Epidermal melanocyte (primary cell): Measurements from ENCODE around the gene ZDHHC1.

Experiments used
- DNase-seq: peaks from one replicate; pipeline ENCODE4 v3.0.0; 2011; ENCODE audit warnings: low spot score; ENCODE audit not compliant: insufficient read length

ZDHHC1 gene

DNA sequence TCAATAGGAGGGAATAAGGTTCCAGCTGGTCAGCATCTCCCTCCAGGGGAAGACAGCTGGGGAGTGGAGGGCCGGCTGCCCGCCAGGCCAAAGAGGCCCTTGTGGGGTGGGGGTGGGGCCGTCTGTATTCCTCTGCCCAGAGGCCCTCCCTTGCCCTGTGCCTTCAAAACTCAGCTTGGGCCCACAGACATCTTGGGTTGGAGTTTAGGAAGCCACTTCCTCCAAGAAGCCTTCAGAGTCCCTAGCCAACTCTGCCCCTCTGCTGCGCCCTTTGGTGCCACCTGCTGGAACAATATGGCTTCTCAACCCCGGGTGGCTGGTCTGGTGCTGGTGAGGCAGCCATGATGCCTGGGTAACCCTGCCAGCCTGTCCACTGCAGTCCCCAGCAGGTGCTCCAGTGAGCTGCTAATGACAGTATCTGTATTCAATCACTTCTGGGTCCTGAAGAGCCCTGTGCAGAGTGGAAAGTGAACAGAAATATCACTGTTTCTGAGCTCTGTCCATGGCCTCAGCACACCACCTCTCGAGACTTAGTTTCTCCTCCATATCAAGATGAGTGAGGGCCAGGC is 31.3 kb upstream of the ZDHHC1 start:
- DNase-seq = peak; percentile 73

DNA sequence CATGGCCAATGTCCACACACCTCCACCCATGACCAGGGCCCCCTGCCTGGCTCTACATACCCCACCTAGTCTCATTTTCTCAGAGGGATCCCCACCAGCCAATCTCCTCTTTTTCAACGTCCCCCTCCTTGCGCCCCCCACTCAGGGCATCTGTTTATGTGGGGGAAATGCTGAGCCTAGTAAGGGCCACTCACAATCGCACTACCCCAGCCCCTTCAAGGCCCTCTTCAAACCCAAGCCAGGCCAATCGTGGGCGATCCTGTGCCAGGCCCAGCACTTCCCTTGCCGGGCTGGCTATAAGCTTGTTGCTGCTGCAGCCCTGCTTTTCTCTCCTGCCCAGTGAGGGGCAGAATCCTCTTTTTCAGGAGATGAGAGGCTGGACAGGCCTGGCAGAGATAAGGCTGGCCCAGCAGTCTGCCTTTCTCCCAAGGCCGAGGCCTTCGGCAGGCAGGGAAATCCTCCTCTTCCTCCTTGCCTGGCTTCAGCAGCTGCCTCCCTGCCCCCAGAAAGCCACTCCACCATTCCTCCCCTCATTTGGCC is 30.8 kb upstream of the ZDHHC1 start:
- no peak for DNase-seq

DNA sequence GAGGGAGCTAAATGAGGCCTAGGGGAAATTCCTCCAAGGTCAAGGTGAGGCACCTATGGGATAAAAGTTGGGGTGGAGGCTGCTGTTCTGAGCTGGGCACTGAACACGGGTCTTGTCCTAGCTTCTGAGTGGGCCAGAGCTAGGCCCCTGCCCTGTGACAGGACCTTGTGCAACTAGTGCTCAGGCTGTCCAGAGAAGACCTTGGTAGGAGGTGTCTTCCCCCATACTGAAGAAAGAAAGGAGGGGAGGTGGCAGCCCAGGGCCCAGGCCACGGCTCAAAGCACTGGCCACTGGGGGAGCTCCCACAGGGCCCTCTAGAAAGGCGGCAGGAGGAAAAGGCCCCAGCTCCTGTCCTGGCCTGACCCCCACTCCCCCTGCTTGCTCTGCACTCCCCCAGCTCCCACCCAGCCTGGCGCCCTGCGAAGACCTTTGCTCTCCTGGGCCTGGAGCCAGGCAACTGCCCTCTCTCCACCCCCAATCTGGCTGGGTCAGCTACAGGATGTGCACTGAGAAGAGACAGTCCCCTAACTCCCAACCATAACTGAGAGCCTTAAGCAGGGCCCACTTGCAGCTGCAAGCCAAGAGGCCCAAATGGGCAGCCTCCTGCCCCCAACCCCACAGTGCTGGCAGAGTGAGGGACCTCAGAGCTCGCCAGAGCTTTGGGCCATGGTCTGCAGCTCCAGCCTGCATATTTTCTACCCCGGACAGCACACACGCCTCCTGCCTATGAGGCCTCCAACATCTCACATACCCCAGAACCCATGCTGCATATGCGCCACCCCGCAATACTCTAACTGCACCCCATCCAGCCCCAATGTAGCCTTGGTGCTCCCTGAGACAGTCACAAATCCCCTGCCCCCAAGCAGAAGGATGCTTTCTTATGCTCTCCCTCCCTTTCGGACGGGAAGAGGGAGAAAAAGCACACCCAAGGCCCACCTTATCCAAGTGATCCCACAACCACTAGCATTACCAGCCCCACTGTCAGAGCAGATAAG is 29.9 kb upstream of the ZDHHC1 start:
- DNase-seq = no peak

DNA sequence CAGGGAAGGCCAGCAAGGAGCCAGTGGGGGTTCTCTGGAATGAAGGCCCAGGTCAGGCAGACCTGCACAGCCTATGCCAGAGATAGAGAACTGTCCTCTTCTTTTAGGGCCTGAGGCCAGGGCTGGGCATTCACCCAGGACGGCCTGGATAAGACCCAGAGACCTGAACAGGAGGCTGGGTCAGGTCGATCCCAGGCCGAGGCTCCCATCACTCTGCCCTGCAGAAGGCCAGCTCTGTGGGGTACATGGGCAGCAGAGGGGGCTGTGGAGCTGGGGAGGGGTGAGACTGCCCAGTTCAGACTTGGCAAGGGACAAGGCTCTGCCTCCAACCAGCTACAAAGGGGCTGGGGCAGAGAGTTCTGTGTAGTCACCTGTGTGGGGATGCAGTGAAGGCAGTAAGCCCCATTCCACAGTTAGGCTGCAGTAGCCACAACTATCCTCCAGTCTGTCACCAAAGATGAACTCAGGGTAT is 29.2 kb upstream of the ZDHHC1 start:
- no peak for DNase-seq

DNA sequence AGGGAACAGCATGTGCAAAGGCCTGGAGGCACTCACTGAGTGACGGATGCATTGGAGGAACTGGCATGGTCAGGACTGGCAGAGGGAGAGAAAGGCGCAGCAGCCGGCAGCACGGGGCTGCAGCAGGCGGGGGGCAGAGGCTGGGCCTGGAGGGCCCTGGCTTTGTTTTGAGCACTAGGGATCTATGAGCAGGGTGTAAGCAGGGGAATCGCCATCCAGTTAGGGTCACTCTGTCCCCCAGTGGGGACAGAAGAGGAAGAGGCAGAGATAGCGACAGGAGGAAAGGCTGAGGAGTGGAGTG is 28.8 kb upstream of the ZDHHC1 start:
- DNase-seq = no peak

DNA sequence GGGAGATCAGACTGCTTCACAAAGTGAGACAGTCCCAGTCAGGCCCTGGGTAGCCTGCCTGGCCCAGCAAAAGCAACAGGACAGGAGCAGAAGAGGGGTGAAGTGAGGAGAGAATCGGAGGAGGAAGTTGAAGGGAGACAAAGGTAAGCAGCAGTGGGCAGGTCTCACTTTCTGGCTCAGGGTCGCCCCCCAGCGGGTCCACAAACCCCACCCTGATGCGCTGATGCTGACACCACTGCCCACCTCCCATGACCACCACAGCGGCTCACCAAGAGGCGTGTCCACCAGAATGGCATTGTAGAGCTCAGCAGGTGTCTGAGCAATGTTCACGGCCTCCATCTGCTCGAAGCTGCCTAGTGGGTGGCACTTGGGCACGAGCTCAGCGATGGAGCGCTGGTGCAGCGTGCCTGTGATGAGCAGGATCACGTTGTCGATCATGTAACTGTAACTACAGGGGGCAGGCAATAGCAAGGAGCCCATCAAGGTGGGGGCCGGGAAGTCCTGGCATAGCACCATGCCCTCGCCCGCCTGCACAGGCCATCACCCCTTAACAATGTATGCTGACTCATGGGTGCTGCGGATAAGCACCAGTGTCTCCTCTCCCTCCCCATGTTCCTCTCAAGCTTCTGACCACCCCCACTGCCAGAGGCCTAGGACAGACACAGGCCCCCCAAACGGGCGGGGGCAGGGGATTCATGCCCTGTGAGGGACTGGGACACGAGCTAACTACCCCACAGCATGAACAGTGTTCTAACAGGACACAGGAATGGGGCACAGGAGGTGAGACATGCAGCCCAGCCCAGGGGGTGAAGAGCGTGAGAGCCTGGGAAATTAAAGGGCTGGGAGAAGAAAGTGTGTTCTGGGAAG is 28.2 kb upstream of the ZDHHC1 start:
- no peak for DNase-seq

DNA sequence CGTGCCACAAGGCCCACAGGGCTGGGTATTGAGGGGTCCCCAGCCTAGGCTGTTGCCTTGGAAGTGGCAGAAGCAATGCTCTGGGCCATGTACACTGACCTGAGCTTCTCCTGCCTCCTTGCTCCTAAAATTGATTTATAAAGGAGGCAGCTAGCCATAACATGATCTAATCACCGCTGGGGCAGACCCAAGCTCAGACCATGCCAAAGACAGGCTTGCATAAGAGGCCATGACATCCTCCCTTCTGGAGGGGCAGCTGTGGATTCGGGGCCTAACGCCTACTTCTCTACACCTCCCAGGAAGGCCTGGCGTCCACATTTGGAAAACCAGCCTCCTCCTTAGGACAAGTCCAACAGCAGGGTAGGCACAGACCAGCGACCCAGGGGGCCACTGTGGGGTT is 27.0 kb upstream of the ZDHHC1 start:
- no peak for DNase-seq

DNA sequence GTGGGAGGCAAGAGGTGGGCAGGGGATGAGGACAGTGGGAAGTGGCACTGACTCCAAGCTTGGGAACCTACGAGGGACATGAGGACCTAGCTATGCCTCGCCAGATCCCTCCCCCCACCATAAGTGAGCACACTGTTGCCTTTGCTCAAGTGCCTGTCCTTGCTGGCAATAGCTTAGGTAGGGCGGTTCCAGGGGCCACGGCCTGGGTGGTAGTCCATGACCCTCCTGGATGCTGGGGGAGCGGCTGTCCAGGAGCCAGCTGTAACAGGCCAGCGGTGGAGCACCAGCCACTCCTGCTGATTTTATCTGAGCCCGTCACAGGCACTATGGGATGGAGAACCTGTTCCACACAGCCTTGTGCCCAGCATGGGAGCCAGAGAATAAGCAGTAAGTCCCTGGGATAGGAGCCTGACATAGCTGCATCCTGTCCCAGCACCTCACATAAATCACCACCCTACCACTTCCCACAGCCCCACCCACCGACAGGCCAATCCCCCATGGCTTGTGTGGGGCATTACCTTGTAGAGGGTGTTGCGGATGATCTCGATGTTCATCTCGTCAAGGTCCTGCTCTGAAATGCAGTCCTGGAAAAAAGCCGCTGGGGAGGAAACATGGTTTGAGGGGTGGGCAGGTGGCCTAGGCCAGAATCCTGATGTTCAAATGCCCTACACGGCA is 26.4 kb upstream of the ZDHHC1 start:
- DNase-seq = no peak

DNA sequence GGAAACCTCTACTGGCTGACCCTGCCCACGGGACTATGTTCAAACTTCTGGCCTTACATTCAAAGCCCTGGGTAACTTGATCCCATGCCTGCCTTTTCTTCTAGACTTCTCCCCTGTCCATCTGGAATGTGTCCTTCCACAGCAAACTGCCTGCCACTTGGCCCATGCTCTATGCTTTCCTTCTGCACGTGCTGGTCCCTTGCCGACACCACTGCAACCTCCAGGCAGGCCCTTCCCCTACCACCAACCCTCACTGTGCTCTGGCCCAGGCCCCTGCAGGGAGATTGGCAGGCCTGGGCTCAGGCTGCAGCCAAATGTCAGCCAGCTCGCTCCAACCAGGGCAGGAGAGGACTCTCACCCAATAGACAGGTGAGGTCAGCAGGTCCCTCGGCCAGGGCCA is 25.6 kb upstream of the ZDHHC1 start:
- no peak for DNase-seq

DNA sequence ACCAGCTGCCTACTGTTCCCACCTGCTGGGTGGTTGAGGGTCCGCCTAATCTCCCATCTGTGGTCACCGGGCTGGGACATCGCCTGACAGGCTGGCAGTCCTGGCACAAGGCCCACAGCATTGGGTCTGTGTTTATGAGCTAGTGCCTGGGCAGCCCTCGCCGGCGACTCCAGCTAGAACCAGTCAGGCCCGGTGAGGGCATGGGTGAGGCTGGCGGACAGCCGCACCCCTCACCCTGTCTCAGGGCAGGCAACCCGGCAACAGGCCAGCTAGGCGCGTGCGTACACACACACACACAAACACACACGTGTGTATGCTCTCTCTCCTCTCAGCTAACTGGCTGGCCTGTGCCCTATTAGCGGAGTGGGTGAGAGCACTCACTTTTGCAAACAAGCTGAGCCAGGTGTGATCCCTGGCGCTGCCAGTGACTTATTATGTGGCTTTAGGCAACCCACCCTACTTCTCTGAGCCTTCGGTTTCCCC is 25.0 kb upstream of the ZDHHC1 start:
- DNase-seq = no peak

DNA sequence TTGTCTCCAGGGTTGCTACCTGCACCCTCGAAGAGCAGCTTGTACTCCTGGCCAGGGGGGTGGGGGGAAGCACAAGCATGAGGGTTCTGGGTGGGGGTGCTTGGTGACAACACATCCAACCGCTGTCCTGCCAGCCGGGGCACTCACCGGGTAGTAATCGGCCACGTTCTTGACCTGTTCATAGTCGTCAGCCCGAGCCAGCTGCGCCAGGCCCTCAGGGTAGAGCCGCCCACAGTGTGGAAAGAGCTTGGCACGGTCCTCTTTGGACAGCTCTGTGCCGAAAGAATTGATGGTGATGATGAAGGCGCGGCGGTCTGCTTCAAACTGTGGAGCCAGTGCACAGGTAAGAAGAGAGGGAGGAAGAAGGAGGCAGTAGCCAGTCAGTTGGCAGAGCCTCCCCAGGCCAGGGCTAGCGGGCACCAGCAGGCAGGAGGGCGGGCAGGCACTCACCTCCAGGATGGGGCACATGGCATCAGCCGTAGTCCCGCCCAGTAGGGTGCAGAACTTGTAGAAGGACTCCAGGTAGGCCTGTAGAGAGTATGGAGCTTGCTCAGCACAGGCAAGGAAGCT is 22.6 kb upstream of the ZDHHC1 start:
- no peak for DNase-seq

DNA sequence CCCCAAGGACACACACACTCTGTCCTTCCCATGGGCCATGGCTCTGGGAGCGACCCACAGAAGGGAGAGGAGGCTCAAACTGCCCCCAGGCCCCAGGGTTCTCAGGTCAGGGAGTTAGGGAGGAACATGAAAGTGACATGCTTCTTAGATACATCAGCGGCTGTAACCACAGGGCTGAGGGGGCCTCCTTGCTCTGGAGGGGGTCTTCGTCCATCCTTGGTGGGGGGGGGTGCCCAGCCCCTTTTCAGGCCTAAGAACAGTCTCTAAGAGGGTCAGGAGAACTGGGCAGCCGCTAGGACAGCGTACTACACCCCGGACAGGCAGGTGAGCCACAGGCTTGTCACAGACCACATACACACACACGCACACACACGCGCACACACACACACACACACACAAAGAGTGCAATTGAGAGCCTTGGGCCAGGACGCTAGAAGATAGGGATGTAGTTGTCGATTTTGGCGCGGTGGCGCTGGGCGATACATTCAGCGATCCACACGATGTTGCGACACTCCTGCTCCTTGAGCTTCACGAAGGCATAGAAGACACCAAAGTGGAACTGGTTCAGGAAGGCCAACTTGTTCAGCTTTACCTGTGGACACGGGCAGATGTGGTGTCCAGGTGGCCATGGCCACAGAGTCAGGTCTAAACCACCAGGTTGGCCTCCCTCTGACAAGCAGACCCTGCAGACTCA is 22.0 kb upstream of the ZDHHC1 start:
- no peak for DNase-seq

DNA sequence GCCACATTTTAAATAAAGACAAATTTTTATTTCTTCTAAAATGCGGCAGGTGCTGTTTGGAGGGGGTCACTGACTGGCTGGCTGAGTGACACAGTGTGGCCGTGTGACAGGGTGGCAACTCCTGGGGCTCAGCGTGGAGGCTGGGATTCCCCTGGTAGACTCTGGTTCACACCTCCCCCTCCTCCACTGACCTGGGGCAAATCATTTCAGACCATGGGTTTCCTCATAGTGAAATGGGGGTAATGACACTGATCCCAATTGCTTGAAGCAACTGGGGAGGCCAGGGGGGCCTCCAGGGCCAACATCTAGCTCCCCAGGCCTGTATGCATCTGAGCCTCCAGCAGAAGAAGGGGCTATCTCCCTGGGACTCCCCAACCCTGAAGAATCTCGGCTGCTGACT is 21.2 kb upstream of the ZDHHC1 start:
- DNase-seq = no peak

DNA sequence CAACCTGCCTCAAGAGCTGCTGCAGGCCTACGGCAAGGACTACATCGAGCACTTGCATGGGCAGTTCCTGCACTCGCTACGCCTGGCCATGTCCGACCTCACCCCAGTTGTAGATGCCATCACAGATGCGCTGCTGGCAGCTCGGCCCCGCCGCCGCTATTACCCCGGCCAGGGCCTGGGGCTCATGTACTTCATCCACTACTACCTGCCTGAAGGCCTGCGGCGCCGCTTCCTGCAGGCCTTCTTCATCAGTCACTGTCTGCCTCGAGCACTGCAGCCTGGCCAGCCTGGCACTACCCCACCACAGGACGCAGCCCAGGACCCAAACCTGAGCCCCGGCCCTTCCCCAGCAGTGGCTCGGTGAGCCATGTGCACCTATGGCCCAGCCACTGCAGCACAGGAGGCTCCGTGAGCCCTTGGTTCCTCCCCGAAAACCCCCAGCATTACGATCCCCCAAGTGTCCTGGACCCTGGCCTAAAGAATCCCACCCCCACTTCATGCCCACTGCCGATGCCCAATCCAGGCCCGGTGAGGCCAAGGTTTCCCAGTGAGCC is 20.4 kb upstream of the ZDHHC1 start:
- DNase-seq = no peak

DNA sequence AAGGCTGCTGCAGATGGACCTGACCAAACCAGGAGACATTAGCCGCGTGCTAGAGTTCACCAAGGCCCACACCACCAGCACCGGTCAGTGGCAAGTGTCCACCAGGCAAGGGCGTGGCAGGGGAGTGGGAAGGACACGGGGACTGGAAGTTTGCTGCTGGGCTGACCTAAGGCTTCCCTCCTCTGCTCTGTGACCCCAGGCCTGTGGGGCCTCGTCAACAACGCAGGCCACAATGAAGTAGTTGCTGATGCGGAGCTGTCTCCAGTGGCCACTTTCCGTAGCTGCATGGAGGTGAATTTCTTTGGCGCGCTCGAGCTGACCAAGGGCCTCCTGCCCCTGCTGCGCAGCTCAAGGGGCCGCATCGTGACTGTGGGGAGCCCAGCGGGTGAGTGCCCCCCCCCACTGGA is 19.5 kb upstream of the ZDHHC1 start:
- no peak for DNase-seq

DNA sequence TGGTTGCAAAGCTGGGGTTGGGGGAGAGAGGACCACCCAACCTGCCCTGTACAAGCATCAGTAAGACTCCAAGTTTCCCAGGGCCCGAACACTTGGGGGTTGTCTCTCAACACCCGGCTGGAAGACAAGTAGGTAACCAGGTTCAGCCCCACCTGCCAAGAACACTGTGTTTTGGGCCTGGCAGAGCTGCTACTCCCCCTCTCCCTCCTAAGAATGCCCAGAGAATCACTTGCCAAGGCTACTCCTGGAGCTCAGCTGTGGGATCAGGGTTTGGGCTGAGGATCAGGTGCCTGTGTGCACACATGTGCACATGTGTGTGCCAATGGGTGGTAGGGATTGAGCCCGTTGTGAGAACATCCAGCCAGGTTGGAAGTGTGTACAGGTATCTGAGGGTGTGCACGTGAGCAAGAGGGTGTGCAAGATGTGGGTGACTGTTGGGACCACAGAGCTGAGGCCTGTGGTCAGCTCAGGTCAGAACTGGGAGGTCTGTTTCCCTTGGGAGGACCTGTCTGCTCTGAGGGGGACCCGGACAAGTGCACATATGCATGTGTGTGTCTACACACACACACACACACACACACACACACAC is 16.9 kb upstream of the ZDHHC1 start:
- DNase-seq = no peak

DNA sequence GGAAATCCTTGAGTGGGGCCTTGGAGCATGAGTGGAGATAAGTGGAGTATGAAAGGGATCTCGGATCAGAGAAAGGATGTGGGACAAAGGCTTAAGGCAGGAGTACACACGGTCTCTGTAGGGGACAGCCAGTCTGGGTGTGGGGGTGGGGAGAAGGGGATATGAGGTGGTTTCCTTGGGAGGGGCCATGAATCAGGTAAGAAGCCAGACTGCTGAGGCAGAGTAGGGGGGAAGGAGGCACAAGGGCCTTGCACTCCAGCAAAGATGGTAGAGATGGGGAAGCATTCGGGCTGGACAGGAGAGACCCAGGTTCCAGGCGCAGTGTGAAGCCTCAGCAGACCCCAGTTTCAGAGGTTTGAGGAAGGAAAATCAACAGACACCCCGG is 16.2 kb upstream of the ZDHHC1 start:
- DNase-seq = no peak

DNA sequence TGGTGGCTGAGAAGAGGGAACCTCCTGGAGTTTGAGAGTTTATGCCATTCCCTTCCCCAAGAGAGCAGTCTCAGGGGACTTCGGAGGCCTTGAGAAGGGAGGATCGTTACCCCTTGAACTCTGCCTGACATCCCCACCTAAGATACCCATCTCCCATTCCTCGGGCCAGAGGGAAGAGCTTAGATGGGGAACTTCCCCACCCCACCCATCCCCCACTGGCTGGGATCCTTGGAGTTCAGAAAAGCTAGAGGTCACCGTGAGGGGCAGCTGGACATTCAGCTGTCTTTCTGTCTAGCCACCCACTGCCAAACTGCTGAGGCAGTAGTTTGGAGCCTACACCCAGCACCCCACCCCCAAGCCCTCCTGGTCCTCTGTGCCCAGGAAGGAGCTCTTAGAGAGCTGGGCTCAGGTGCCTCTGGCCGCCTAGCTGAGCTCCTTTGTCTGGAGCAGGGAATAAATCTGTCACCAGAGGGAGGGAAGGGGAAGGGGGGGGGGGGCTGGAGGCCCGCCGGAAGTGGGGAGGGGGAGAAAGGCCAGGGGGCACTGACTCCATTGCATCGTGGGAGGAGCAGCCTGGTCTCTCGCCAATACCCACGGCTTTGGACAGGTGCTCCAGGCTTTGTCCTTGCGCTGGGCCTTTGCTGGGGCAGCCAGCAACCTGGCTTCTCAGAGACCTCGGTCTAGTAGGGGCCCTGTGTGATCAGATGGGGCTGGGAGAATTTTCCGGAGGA is 15.7 kb upstream of the ZDHHC1 start:
- no peak for DNase-seq
